Stimulated activated naive CD8-positive, alpha-beta T cell treated with anti-CD3 and anti-CD28 coated beads, Interleukin-15, amount 100 ng/mL, for 72 hours (primary cell): ENCODE measurements around the gene PPP2R3C.
"Not testable (repeated sequence)": the region's sequence is repeated elsewhere in the genome, so short reads cannot be mapped to it uniquely, and the experiment has no call there.

Experiments
- ATAC-seq: fragments of 150-1000 bp; cut with Tn5 transposase; 2 replicates; pipeline ENCODE4 v1.10.0; 2021; ENCODE audit warnings: mild to moderate bottlenecking, moderate library complexity
- DNase-seq, 2 donors: peaks; one replicate each; pipeline ENCODE4 v3.0.0; 2021 to 2022
- H3K27ac Mint-ChIP-seq, 2 donors: one replicate each; pipeline ENCODE4 v1.8.0; 2022; ENCODE audit warnings: mild to moderate bottlenecking in 2 of 2, mixed read lengths in 2 of 2, moderate library complexity in 2 of 2
- H3K27me3 Mint-ChIP-seq: one replicate; pipeline ENCODE4 v1.8.0; 2022; ENCODE audit warnings: mixed read lengths
- H3K4me1 Mint-ChIP-seq: one replicate; pipeline ENCODE4 v1.8.0; 2022; ENCODE audit warnings: mild to moderate bottlenecking, mixed read lengths
- H3K4me3 Mint-ChIP-seq, 2 donors: one replicate each; pipeline ENCODE4 v1.8.0; 2022; ENCODE audit warnings: mild to moderate bottlenecking in 2 of 2, mixed read lengths in 2 of 2, moderate library complexity in 1 of 2
- H3K9me3 Mint-ChIP-seq, 2 donors: one replicate each; pipeline ENCODE4 v1.8.0; 2022; ENCODE audit warnings: mixed read lengths in 2 of 2

Gene PPP2R3C

GRCh38 chr14:35121887-35122695 lies at the start of gene PPP2R3C, which contains the start of gene PRORP:
TSS of gene PPP2R3C (minus strand) at chr14:35121990. CDS start at chr14:35121959, 31 bp downstream.
TSS of gene PRORP (plus strand) at chr14:35122552. CDS start at chr14:35123246, 694 bp downstream.
- ATAC-seq: peak; percentile 94
- peak within 1 kb of the TSS; percentile 99 to 100 for H3K27ac Mint-ChIP-seq
- peak within 1 kb of the TSS; percentile 95 to 96 for H3K4me3 Mint-ChIP-seq
- peaks cover 61% of the 10 kb centered on the region for H3K4me1 Mint-ChIP-seq
- peak; percentile 85 to 87 for DNase-seq
- H3K9me3 Mint-ChIP-seq: no peaks in the 10 kb centered on the region
- no peaks in the 10 kb centered on the region for H3K27me3 Mint-ChIP-seq

- Mint-ChIP-seq H3K27me3 (no peaks in the 10 kb centered on the region), H3K9me3 (peaks cover 0 to 12% of the 10 kb centered on the region in 2 donors), H3K27ac (no peak overlapping the region), H3K4me1 (peaks cover 6% of the 10 kb centered on the region), H3K4me3 (no peak overlapping the region)
- ATAC-seq: no peak
- no peak for DNase-seq
Measured at GRCh38 chr14:35167496-35167895, 45.7 kb upstream of the PPP2R3C start.

- ATAC-seq (no peak), DNase-seq (no peak)
- Mint-ChIP-seq H3K4me1 (peaks cover 28% of the 10 kb centered on the region), H3K27ac (no peak overlapping the region), H3K27me3 (no peaks in the 10 kb centered on the region), H3K9me3 (peaks cover 0 to 8% of the 10 kb centered on the region in 2 donors), H3K4me3 (no peak overlapping the region)
Measured at GRCh38 chr14:35164849-35165248, 43.1 kb upstream of the PPP2R3C start.

GRCh38 chr14:35163384-35163783 lies 41.6 kb upstream of the PPP2R3C start:
- ATAC-seq (no peak), DNase-seq (no peak)
- peaks cover 31% of the 10 kb centered on the region for H3K4me1 Mint-ChIP-seq
- H3K27me3 Mint-ChIP-seq: no peaks in the 10 kb centered on the region
- H3K27ac Mint-ChIP-seq: no peak overlapping the region
- no peaks in the 10 kb centered on the region for H3K9me3 Mint-ChIP-seq
- H3K4me3 Mint-ChIP-seq: no peak overlapping the region

GRCh38 chr14:35161231-35161630 lies 39.4 kb upstream of the PPP2R3C start:
- peak overlapping the region in 1 of 2 donors; percentile 14 for H3K27ac Mint-ChIP-seq
- peak; percentile 89 for ATAC-seq
- no peaks in the 10 kb centered on the region for H3K27me3 Mint-ChIP-seq
- peak; percentile 8 to 14 for DNase-seq
- H3K4me3 Mint-ChIP-seq: peak overlapping the region in 1 of 2 donors; percentile 20
- H3K9me3 Mint-ChIP-seq: no peaks in the 10 kb centered on the region
- peaks cover 35% of the 10 kb centered on the region for H3K4me1 Mint-ChIP-seq

GRCh38 chr14:35159742-35160409 lies 38.1 kb upstream of the PPP2R3C start:
- H3K4me1 Mint-ChIP-seq: peaks cover 36% of the 10 kb centered on the region
- H3K27ac Mint-ChIP-seq: peak overlapping the region in 1 of 2 donors; percentile 5

GRCh38 chr14:35158951-35159653 lies 37.3 kb upstream of the PPP2R3C start:
- no peak for ATAC-seq

More at GRCh38 chr14:35159742-35160409, 38.1 kb upstream of the PPP2R3C start:
- no peaks in the 10 kb centered on the region for H3K9me3 Mint-ChIP-seq
- peak overlapping the region in 1 of 2 donors; percentile 37 for H3K4me3 Mint-ChIP-seq
- DNase-seq (no peak), ATAC-seq (peak; percentile 75)
- H3K27me3 Mint-ChIP-seq: no peaks in the 10 kb centered on the region

GRCh38 chr14:35158491-35158890 lies 36.7 kb upstream of the PPP2R3C start:
- Mint-ChIP-seq H3K9me3 (no peaks in the 10 kb centered on the region), H3K27me3 (no peaks in the 10 kb centered on the region), H3K4me1 (peaks cover 43% of the 10 kb centered on the region), H3K27ac (no peak overlapping the region), H3K4me3 (no peak overlapping the region)
- ATAC-seq (no peak), DNase-seq (no peak)

More at GRCh38 chr14:35158951-35159653, 37.3 kb upstream of the PPP2R3C start:
- H3K27me3 Mint-ChIP-seq: no peaks in the 10 kb centered on the region
- no peak for DNase-seq
- H3K27ac Mint-ChIP-seq: no peak overlapping the region
- no peak overlapping the region for H3K4me3 Mint-ChIP-seq
- H3K9me3 Mint-ChIP-seq: no peaks in the 10 kb centered on the region
- H3K4me1 Mint-ChIP-seq: peaks cover 39% of the 10 kb centered on the region

GRCh38 chr14:35155962-35156361 lies 34.2 kb upstream of the PPP2R3C start:
- Mint-ChIP-seq H3K9me3 (no peaks in the 10 kb centered on the region), H3K4me1 (peaks cover 31% of the 10 kb centered on the region), H3K27ac (peak overlapping the region in 1 of 2 donors; percentile 10), H3K27me3 (no peaks in the 10 kb centered on the region), H3K4me3 (peak overlapping the region; percentile 20 to 32)
- ATAC-seq: no peak
- DNase-seq: no peak

GRCh38 chr14:35154016-35154415 lies 32.2 kb upstream of the PPP2R3C start:
- Mint-ChIP-seq H3K27ac (no peak overlapping the region), H3K27me3 (no peaks in the 10 kb centered on the region), H3K4me3 (no peak overlapping the region), H3K4me1 (peaks cover 24% of the 10 kb centered on the region), H3K9me3 (no peaks in the 10 kb centered on the region)
- ATAC-seq (no peak), DNase-seq (no peak)

GRCh38 chr14:35152531-35152930 lies 30.7 kb upstream of the PPP2R3C start:
- DNase-seq, H3K27me3 Mint-ChIP-seq, H3K4me3 Mint-ChIP-seq, H3K9me3 Mint-ChIP-seq, H3K27ac Mint-ChIP-seq, ATAC-seq: not testable (repeated sequence)
- peaks cover 24% of the 10 kb centered on the region for H3K4me1 Mint-ChIP-seq

- Mint-ChIP-seq H3K27ac (no peak overlapping the region), H3K9me3 (no peaks in the 10 kb centered on the region), H3K27me3 (no peaks in the 10 kb centered on the region), H3K4me1 (peaks cover 11% of the 10 kb centered on the region), H3K4me3 (no peak overlapping the region)
- ATAC-seq: no peak
- DNase-seq: no peak
Measured at GRCh38 chr14:35149239-35149638, 27.4 kb upstream of the PPP2R3C start.

GRCh38 chr14:35147711-35148110 lies 25.9 kb upstream of the PPP2R3C start:
- H3K4me3 Mint-ChIP-seq: no peak overlapping the region
- DNase-seq (no peak), ATAC-seq (no peak)
- H3K27me3 Mint-ChIP-seq: no peaks in the 10 kb centered on the region
- H3K9me3 Mint-ChIP-seq: no peaks in the 10 kb centered on the region
- peaks cover 6% of the 10 kb centered on the region for H3K4me1 Mint-ChIP-seq
- H3K27ac Mint-ChIP-seq: no peak overlapping the region

- Mint-ChIP-seq H3K4me3 (no peak overlapping the region), H3K9me3 (no peaks in the 10 kb centered on the region), H3K27me3 (no peaks in the 10 kb centered on the region), H3K4me1 (peaks cover 6% of the 10 kb centered on the region), H3K27ac (no peak overlapping the region)
- ATAC-seq (no peak), DNase-seq (no peak)
Measured at GRCh38 chr14:35147186-35147585, 25.4 kb upstream of the PPP2R3C start.

GRCh38 chr14:35146711-35147149 lies 24.9 kb upstream of the PPP2R3C start:
- Mint-ChIP-seq H3K4me3 (no peak overlapping the region), H3K27me3 (no peaks in the 10 kb centered on the region), H3K27ac (no peak overlapping the region), H3K9me3 (no peaks in the 10 kb centered on the region), H3K4me1 (peaks cover 6% of the 10 kb centered on the region)
- DNase-seq (no peak), ATAC-seq (no peak)
